Testis (tissue), 2 donors: ENCODE data around the gene ARL3.

Source experiments
- POLR2A ChIP-seq: fragments of 450-650 bp; IDR thresholded peaks from one replicate; pipeline ENCODE4 v1.6.1; 2017; ENCODE audit warnings: antibody characterized with exemption, mild to moderate bottlenecking, moderate library complexity
- TF ChIP-seq, protein P1 (sequence below), 3 experiments: fragments of 450-650 bp in 2 of 3; fragments of 200-600 bp in 1 of 3; sonication (generic) in 1 of 3; IDR thresholded peaks; one replicate each; pipeline ENCODE4 v1.5.1; 2016 to 2019; ENCODE audit warnings: antibody characterized with exemption in 3 of 3, mild to moderate bottlenecking in 2 of 3, moderate library complexity in 1 of 3

DNA sequence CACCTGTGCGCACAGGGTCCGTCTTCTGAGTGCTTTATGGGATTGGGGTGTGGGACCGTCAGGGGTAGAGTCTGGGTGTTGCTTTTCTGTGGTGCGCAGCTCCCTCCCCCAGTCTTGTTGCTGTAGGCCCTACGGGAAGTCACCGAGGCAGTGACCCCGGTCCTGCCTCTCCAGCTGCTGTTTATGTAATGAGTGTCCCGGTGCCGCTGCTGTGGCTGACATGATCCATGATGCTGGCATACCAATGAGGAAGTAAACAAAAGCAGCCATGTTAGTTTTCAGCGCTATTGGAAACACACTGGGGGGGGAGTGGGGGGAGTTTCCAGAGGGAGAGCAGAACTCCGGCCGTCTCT is 68.8 kb downstream of the ARL3 start:
- TF ChIP-seq, protein P1, sequence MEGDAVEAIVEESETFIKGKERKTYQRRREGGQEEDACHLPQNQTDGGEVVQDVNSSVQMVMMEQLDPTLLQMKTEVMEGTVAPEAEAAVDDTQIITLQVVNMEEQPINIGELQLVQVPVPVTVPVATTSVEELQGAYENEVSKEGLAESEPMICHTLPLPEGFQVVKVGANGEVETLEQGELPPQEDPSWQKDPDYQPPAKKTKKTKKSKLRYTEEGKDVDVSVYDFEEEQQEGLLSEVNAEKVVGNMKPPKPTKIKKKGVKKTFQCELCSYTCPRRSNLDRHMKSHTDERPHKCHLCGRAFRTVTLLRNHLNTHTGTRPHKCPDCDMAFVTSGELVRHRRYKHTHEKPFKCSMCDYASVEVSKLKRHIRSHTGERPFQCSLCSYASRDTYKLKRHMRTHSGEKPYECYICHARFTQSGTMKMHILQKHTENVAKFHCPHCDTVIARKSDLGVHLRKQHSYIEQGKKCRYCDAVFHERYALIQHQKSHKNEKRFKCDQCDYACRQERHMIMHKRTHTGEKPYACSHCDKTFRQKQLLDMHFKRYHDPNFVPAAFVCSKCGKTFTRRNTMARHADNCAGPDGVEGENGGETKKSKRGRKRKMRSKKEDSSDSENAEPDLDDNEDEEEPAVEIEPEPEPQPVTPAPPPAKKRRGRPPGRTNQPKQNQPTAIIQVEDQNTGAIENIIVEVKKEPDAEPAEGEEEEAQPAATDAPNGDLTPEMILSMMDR (IDR thresholded peaks at IDR 0.05), result no peak
- TF ChIP-seq POLR2A, result no peak
